Activated CD4-positive, alpha-beta T cell treated with anti-CD3 and anti-CD28 coated beads, Interleukin-2, amount 50 U/mL, for 1 hour (primary cell): ENCODE results near the gene EID1.
"Not testable (repeated sequence)": the region's sequence is repeated elsewhere in the genome, so short reads cannot be mapped to it uniquely, and the experiment has no call there.

Source experiments
- DNase-seq: peaks from one replicate; pipeline ENCODE4 v3.0.0-alpha.2; 2020

EID1 gene

DNA sequence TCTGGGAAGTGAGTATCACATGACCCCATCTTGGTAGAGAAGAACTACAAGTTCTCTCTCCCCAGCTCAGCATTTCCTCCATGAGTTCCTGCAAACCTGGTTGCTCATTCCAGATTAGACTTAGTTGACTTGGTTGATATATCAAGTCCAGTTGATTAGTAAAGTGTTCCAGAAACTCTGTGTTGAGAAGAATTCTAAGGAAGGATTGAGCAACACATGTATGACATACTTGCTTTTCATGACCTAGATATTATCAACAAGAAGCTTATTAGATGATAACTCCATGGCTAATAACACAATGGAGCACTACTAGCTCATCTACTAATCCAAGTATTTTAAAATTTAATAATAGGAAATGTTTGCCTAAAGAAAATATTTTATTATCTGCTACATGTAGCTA lies 6.4 kb upstream of the EID1 start:
- no peak for DNase-seq

DNA sequence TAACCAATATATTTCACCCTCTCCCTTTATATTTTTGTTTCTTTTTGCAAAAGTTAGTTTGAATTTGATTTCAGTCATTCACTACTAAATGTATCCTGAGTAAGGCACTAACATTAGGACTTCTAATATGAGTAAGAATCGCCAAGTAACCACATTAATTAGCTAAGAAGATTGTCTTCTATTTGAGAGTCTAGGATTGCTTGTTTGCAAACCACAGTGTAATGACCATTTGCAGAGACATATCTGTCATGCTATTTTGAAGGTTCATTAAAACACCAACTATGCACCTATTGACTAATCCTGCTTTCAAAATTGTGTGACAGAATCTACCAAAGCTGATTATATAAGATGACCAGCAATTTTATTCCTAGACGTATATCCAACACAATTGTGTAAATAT lies 5.3 kb upstream of the EID1 start:
- no peak for DNase-seq

- DNase-seq: no peak
Observed at GRCh38 chr15:48875241-48875960, 2.5 kb upstream of the EID1 start.

DNA sequence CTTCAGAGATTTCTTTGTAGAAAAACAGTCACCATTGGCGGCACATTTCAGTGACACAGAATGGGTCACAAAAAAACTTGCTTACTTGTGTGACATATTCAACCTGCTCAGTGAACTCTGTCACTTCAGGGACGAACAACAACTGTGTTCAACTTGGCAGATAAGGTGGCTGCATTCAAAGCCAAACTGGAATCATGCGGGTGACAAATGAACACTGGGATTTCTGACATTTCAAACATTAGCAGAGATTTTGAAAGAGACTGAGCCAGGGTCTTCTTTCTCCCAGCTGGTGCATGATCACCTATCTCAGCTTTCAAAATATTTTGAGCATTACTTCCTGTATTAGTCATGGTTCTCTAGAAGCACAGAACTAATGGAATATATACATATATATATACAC lies 1.9 kb upstream of the EID1 start:
- DNase-seq: no peak

DNA sequence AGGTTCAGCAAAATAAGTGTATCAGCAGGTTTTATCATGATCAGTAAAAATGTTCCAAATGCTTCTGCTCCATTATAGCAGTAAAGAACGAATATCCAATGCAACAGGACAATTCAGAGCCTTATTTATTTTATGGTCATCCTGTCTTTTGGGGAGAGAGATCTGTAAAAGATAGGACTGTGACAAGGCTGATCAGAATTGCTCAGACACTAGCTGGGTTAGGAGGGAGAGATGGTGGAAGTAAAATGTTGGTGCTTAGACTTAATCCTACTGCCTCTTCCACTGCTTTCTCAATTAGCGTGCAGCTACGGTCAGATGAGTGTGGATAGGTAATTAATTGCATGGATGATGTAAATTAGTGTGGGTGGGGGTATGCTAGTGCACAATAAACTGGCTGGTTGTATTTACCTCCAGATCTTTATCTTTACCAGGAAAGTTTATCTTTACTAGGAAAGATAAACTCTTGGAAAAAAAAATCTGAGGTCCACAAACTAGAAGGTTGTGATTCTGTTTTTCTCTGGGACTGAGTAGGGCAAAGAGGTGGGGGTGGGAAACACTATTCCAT lies 2.2 kb downstream of the EID1 start:
- DNase-seq: no peak

DNA sequence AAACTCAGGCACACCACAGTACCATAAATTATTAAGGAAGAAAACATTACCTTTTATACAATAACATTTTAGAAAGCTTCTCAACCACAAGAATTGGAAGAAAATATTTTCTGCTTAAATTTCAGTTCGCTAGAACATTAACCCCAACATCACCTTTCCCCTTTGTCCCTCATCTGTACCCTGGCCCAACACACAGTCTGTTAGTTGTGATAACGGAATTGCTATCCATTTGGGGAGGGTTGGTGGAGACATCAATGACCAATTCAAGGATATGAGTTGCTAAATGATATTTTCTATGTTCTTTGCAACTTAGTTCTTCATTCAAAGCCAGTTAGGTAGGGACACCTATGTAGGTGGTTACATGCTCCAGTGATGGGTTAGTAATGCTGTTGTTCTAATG lies 5.8 kb downstream of the EID1 start:
- DNase-seq: no peak

DNA sequence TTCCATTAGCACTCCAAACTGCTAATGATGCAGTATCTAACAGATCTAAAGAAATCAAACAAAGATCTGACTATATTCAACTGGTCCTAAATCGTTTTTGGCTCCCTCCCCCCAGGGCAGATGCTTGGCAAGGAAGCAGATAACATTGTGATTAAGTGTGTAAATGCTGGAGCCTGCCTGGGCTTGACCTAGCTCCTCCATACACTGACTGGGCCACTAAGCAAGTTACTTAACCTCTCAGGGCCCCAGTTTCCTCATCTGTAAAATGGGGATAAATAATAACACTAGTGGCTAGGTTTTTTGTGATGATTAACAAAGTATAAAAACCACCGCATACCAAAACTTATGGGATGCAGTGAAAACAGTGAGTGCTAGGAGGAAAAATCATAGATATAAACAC lies 9.2 kb downstream of the EID1 start:
- DNase-seq: no peak

- DNase-seq: no peak
Observed at GRCh38 chr15:48888191-48888590, 10.3 kb downstream of the EID1 start.

DNA sequence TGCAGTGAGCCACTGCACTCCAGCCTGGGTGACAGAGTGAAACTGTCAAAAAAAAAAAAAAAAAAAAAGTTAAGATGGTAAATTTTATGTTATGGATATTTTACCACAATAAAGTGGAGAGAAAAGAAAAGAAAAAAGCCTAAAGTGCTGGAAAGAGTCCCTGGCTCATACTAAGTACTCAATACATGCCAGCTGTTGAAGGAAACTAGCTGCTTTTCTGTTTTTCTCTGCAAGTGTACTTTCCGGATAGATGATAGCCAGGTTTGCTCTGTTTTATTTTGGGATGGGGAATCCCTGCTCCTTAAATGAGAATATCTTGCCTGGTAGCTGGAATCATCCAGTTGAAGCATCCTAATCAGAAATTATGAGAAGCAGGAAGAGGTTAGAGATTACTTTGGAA lies 10.9 kb downstream of the EID1 start:
- no peak for DNase-seq

- DNase-seq: no peak
Observed at GRCh38 chr15:48889925-48890324, 12.0 kb downstream of the EID1 start.

DNA sequence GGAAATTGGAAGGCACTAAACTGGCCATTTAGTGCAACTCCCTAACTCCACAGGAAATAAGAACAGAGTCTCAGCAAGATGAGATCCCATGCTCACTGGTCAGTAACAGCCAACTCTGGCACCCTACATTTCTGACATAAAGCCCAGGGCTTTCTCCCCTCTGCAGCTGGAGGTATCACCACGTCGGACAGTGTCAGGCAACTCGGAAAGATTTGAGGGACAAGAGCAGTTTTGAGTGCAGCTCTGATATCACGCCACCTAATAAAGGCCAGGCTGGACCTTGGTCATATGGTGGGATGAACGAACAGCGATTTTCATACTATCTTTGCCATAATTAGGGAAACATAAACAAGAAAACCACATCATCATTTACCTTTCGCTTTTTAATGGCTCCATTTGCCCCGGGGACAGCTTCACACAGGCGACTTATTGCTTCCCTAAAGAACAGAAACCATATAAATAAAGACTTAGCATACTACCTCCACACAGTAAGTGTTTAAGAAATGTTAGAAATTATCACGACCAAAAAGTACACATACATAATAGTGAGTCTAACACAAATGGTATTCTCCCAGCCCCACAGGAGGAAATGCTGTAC lies 12.5 kb downstream of the EID1 start:
- DNase-seq: no peak

GRCh38 chr15:48891232-48891765 lies 13.4 kb downstream of the EID1 start:
- DNase-seq: no peak

DNA sequence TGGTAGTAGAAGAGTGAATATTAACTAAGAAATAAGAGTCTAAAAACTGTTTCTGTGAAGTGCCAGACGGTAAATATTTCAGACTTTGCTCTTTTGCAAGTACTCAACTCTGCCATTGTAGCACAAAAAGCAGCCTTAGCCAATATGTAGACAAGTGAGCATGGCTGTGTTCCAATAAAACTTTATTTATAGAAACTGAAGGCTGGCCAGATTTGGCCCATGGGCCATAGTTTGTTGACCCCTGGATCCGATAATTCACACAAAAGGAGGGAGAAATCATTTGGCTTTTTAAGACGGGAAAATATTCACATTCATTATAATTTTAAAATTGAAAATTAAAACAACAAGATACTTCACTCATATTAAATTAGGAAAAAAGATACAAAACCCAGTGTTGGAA lies 15.4 kb downstream of the EID1 start:
- DNase-seq: no peak

GRCh38 chr15:48896869-48897814 lies 19.2 kb downstream of the EID1 start:
- no peak for DNase-seq

GRCh38 chr15:48898032-48898431 lies 20.1 kb downstream of the EID1 start:
- DNase-seq: no peak

DNA sequence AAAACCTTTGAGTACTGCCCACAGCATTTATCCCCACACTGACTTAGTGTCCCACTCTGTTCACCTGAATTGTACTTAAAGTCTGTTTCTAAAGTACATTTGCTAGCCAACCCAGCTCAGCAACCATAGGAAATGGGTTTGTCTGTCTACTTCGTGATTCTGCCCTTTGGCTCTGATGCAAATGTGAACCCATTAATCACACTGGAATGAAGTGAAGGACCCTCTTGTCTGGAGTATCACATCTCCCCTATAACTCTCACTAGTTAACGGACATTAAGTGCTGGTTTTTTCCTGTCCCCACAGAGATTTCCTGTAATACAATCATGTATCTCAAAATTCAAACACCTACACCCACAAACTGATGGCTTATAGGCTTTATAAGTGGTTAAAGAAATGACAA lies 20.5 kb downstream of the EID1 start:
- no peak for DNase-seq

- DNase-seq: no peak
Observed at GRCh38 chr15:48899793-48900192, 21.9 kb downstream of the EID1 start.

- no peak for DNase-seq
Observed at GRCh38 chr15:48904758-48905157, 26.8 kb downstream of the EID1 start.

DNA sequence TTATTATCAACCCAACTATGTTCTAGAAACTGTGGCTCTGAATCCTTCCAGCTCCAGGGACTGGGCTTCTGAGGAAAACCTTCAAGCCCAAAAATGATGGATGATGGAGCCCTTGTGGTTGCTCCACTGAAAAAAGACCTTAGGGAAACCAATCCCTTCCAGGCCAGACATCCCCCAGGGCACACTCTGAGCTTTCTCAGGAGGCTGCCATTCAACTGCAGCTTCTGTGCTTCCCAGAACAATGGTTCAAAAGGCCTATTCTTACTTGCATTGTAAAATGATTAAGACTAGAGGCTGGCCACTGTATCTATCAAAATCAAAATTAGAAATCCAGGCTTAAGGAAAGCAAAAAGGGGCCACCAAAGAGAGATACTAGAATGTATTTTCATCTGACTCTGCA lies 27.3 kb downstream of the EID1 start:
- no peak for DNase-seq

GRCh38 chr15:48905847-48906246 lies 27.9 kb downstream of the EID1 start:
- no peak for DNase-seq

GRCh38 chr15:48909313-48909712 lies 31.4 kb downstream of the EID1 start:
- DNase-seq: not testable (repeated sequence)

DNA sequence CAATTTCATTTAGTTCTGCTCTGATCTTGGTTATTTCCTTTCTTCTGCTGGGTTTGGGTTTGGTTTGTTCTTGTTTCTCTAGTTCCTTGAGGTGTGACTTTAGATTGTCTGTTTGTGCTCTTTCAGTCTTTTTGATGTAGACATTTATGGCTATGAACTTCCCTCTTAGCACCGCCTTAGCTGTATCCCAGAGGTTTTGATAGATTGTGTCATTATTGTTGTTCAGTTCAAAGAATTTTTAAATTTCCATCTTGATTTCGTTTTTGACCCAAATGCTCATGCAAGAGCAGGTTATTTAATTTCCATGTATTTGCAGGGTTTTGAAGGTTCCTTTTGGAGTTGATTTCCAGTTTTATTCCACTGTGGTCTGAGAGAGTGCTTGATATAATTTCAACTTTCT lies 32.6 kb downstream of the EID1 start:
- DNase-seq: not testable (repeated sequence)

DNA sequence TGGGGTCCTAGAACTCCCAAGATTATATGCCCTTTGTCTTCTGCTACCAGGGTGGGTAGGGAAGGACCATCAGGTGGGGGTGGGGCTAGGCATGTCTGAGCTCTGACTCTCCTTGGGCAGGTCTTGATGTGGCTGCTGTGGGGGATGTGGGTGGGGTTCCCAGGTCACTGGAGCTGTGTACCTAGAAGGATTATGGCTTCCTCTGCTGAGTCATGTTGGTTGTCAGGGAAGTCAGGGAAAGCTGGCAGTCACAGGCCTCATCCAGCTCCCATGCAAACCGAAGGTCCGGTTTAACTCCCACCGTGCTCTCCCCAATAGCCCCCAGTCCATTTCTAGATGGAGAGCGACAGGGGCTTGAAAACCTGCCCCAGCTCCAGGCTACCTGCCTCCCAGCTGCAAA lies 35.2 kb downstream of the EID1 start:
- no peak for DNase-seq
